GM23338 (cell line): ENCODE measurements around the gene XRCC5. TPM values are rescaled to one million over a fixed set of nuclear protein-coding genes. Genes with fewer than 3 reads are reported as not detected.

ENCODE experiments used
- ATAC-seq: fragments of 200-7000 bp; cut with Tn5 transposase; 3 replicates; pipeline ENCODE4 v1.9.1; 2020
- DNase-seq: peaks from one replicate; pipeline ENCODE4 v3.0.0-alpha.2; 2015; ENCODE audit warnings: low spot score
- H2AFZ ChIP-seq: fragments of 200-600 bp; sonication (generic); 2 replicates; pipeline ENCODE4 v1.8.0; 2016; ENCODE audit warnings: antibody characterized with exemption, mild to moderate bottlenecking, moderate library complexity
- H3F3A ChIP-seq: fragments of 200-600 bp; sonication (generic); replicated peaks from 2 replicates; pipeline ENCODE4 v1.8.0; 2017; ENCODE audit warnings: antibody characterized with exemption, mixed run types, low read depth
- H3K27ac ChIP-seq: fragments of 200-600 bp; sonication (generic); 2 replicates; pipeline ENCODE4 v1.6.1; 2016; ENCODE audit warnings: low read depth
- H3K27me3 ChIP-seq: fragments of 200-600 bp; sonication (generic); 2 replicates; pipeline ENCODE4 v1.8.0; 2016; ENCODE audit warnings: mild to moderate bottlenecking, mixed run types, moderate library complexity; ENCODE audit not compliant: insufficient read depth
- H3K36me3 ChIP-seq: fragments of 200-600 bp; sonication (generic); 2 replicates; pipeline ENCODE4 v1.8.0; 2016; ENCODE audit warnings: mild to moderate bottlenecking; ENCODE audit not compliant: insufficient read depth
- H3K4me1 ChIP-seq: fragments of 200-600 bp; sonication (generic); 2 replicates; pipeline ENCODE4 v1.8.0; 2016; ENCODE audit warnings: mild to moderate bottlenecking, moderate library complexity; ENCODE audit not compliant: insufficient read depth
- H3K4me2 ChIP-seq: fragments of 200-600 bp; sonication (generic); 2 replicates; pipeline ENCODE4 v1.7.1; 2017; ENCODE audit warnings: mixed run types
- H3K4me3 ChIP-seq: fragments of 200-600 bp; sonication (generic); 2 replicates; pipeline ENCODE4 v1.6.1; 2016; ENCODE audit warnings: mixed run types
- H3K79me2 ChIP-seq: fragments of 200-600 bp; sonication (generic); replicated peaks from 2 replicates; pipeline ENCODE4 v1.8.0; 2017; ENCODE audit warnings: mild to moderate bottlenecking; ENCODE audit not compliant: insufficient read depth
- H3K9me2 ChIP-seq: fragments of 200-600 bp; sonication (generic); 2 replicates; pipeline ENCODE4 v1.8.0; 2017; ENCODE audit not compliant: insufficient read depth
- H4K20me1 ChIP-seq: fragments of 200-600 bp; sonication (generic); replicated peaks from 2 replicates; pipeline ENCODE4 v1.8.0; 2017; ENCODE audit warnings: mild to moderate bottlenecking; ENCODE audit not compliant: insufficient read depth
- H3K27ac Mint-ChIP-seq: 2 replicates; pipeline ENCODE4 v1.8.0; 2020; ENCODE audit warnings: inconsistent platforms, mild to moderate bottlenecking, moderate library complexity, mixed read lengths
- H3K27me3 Mint-ChIP-seq: 3 replicates; pipeline ENCODE4 v1.8.0; 2022; ENCODE audit warnings: low read depth, mild to moderate bottlenecking, moderate library complexity, mixed read lengths, inconsistent platforms; ENCODE audit not compliant: insufficient read depth, poor library complexity
- H3K36me3 Mint-ChIP-seq: 3 replicates; pipeline ENCODE4 v1.8.0; 2021; ENCODE audit warnings: low read depth, mild to moderate bottlenecking, inconsistent platforms, moderate library complexity, mixed read lengths
- H3K4me1 Mint-ChIP-seq: 3 replicates; pipeline ENCODE4 v1.8.0; 2020; ENCODE audit warnings: mild to moderate bottlenecking, inconsistent platforms, mixed read lengths
- H3K4me3 Mint-ChIP-seq: 3 replicates; pipeline ENCODE4 v1.8.0; 2021; ENCODE audit warnings: moderate library complexity, mild to moderate bottlenecking, inconsistent platforms, mixed read lengths
- H3K9me3 Mint-ChIP-seq: 3 replicates; pipeline ENCODE4 v1.8.0; 2020; ENCODE audit warnings: moderate library complexity, mild to moderate bottlenecking, inconsistent platforms, mixed read lengths
- CREB1 ChIP-seq: fragments of 250-450 bp; sonication (Bioruptor Pico); IDR thresholded peaks from 2 replicates; pipeline ENCODE4 v1.5.0; 2020; ENCODE audit warnings: low read depth, mild to moderate bottlenecking, moderate library complexity
- CTCF ChIP-seq, 2 experiments: fragments of 200-600 bp in 1 of 2; sonication (generic) in 1 of 2; conservative IDR thresholded peaks; 2 replicates each; pipeline versions ENCODE4 v1.5.1 to v1.6.1; 2016 to 2017; ENCODE audit warnings: antibody characterized with exemption in 2 of 2, low read depth in 2 of 2, mild to moderate bottlenecking in 2 of 2, moderate library complexity in 1 of 2
- ETS1 ChIP-seq: IDR thresholded peaks from 2 replicates; pipeline ENCODE4 v1.6.1; 2016; ENCODE audit warnings: antibody characterized with exemption
- EZH2 ChIP-seq: fragments of 200-600 bp; sonication (generic); IDR thresholded peaks from one replicate; pipeline ENCODE4 v1.8.0; 2017; ENCODE audit warnings: antibody characterized with exemption, mild to moderate bottlenecking, low read depth; ENCODE audit not compliant: unreplicated experiment
- EZH2phosphoT487 ChIP-seq: fragments of 200-600 bp; sonication (generic); IDR thresholded peaks from one replicate; pipeline ENCODE4 v1.8.1; 2018; ENCODE audit warnings: antibody characterized with exemption; ENCODE audit not compliant: unreplicated experiment
- JUNB ChIP-seq: IDR thresholded peaks from one replicate; pipeline ENCODE4 v1.6.1; 2016; ENCODE audit warnings: antibody characterized with exemption; ENCODE audit not compliant: unreplicated experiment
- NANOG ChIP-seq: IDR thresholded peaks from 2 replicates; pipeline ENCODE4 v1.6.1; 2016; ENCODE audit warnings: antibody characterized with exemption, borderline replicate concordance
- POLR2AphosphoS5 ChIP-seq: IDR thresholded peaks from 2 replicates; pipeline ENCODE4 v1.6.1; 2016; ENCODE audit warnings: antibody characterized with exemption, low read depth
- STAT1 ChIP-seq: IDR thresholded peaks from one replicate; pipeline ENCODE4 v1.6.1; 2016; ENCODE audit warnings: antibody characterized with exemption; ENCODE audit not compliant: unreplicated experiment
- ZNF462 ChIP-seq: fragments of 250-450 bp; sonication (Bioruptor Pico); IDR thresholded peaks from 2 replicates; pipeline ENCODE4 v1.5.0; 2020; ENCODE audit warnings: mild to moderate bottlenecking, moderate library complexity
- polyA plus RNA-seq: library from polyadenylated mRNA; unstranded; fragments of >200 nt; fragmentation: Nextera tagmentation; extraction: Ambion mirVana; gene quantifications from 2 replicates; pipeline ENCODE4 v1.2.1, GENCODE V29; 2016
- total RNA-seq: library from RNA; depleted of rRNA; stranded (reverse); fragments of >200 nt; shearing (Covaris generic); gene quantifications from 2 replicates; pipeline ENCODE4 v1.2.3, GENCODE V29; 2014

Gene XRCC5
- total and polyA plus RNA-seq, 2 experiments from 2014 or later, result 499 to 524 TPM

DNA sequence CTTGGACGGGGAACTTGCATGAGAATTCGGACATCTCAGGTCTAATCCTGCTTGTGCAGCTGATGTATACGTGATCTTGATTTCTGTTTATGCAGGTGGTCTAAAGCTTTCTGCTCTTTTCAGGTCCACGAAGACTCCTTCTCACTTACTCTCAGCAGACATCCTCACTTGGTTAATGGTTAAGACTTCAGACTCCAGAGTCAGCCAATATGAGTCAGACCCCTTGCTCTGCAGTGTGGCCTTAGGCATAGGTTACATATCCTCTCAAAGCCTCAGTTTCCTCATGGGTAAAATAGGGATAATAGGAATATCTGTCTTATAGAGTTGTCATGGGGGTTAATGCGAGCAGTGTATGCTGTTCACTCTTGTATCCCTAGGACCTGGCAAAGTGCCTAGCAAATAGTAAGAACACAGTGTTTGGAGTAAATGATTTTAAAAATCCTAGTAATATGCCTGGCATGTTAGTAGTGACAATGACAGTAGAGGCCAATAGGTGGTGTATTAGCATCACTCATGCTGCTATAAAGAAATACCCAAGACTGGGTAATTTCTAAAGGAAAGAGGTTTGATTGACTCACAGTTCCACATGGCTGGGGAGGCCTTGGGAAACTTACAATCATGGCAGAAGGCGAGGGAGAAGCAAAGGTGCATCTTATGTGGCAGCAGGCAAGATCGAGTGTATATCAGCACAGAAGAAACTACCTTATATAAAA, 42.3 kb downstream of the XRCC5 start (continued):
- TF ChIP-seq JUNB (no peak), ETS1 (no peak), POLR2AphosphoS5 (no peak), EZH2phosphoT487 (no peak), CTCF (conservative IDR thresholded peaks at IDR 0.05; ENCODE audit: low read depth in 2 of 2) (no peak), CREB1 (CRISPR knock-in tag) (no peak)

DNA sequence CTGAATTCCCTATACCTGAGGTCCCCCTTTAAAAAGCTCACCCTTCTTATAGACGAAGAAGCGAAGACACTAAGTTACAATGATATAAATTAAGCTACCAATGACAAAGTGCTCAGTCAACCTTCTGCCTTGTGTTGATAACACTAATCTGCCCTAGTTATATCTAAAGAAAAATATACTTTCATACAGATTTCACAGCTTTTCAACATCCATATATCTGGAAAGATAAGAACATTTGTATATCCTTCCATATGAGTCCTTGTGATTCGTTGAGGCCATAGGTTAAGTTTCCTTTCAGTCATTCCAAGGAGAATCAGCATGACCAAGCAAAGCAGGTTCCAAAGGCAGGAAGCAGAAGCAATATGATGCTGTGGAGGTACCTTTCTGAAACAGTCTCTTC, 46.8 kb downstream of the XRCC5 start:
- Histone ChIP-seq H3K27me3 (no peaks in the 10 kb centered on the region), H3K9me2 (no peaks in the 10 kb centered on the region), H3K4me2 (no peak overlapping the region), H3F3A (peaks cover 10% of the 10 kb centered on the region), H3K36me3 (peaks cover 72% of the 10 kb centered on the region), H3K4me1 (no peaks in the 10 kb centered on the region), H3K79me2 (peaks cover 80% of the 10 kb centered on the region), H3K27ac (peak overlapping the region; percentile 74; the same call in 1 of the 2 replicates), H4K20me1 (peaks cover 43% of the 10 kb centered on the region), H3K4me3 (no peak overlapping the region), H2AFZ (no peak overlapping the region)
- H3K36me3 Mint-ChIP-seq, result peaks cover 90% of the 10 kb centered on the region
- TF ChIP-seq NANOG, result no peak
- no peak for TF ChIP-seq EZH2
- H3K27me3 Mint-ChIP-seq, result peaks cover 2% of the 10 kb centered on the region
- H3K4me3 Mint-ChIP-seq, result no peak overlapping the region
- no peaks in the 10 kb centered on the region for H3K4me1 Mint-ChIP-seq
- H3K27ac Mint-ChIP-seq, result no peak overlapping the region; the same call in 1 of the 2 replicates
- ATAC-seq (no peak), DNase-seq (no peak)
- no peaks in the 10 kb centered on the region for H3K9me3 Mint-ChIP-seq

DNA sequence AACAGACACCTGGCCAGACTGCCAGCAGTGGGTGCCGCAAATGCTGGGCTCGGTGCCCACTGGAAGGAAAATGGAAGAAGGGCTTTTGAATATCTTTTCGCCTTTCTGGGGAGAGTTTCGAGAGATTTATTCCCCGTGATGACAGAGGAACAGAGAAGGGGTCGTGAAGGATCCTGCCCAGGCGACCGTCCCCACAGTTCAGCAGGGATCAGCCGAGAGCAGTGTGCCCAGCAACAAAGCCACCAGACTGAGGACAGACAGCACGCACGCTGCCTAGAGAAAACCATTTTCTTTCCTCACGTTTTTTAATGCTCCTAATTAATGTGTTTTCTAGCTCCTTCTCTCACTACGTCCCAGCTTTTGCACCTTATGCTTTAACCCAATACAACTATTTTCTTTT, 47.7 kb downstream of the XRCC5 start:
- peak overlapping the region; percentile 74; the same call in 1 of the 2 replicates for H3K27ac ChIP-seq
- ATAC-seq, result peak; percentile 60; the same call in 2 of the 3 replicates
- Mint-ChIP-seq H3K27me3 (peaks cover 2% of the 10 kb centered on the region), H3K36me3 (peaks cover 90% of the 10 kb centered on the region), H3K4me1 (no peaks in the 10 kb centered on the region), H3K9me3 (no peaks in the 10 kb centered on the region), H3K4me3 (no peak overlapping the region), H3K27ac (peak overlapping the region; percentile 84)
- DNase-seq, result no peak
- no peaks in the 10 kb centered on the region for H3K4me1 ChIP-seq
- peaks cover 7% of the 10 kb centered on the region; the same call in 1 of the 2 replicates for H3F3A ChIP-seq
- H3K27me3 ChIP-seq, result no peaks in the 10 kb centered on the region
- no peaks in the 10 kb centered on the region for H3K9me2 ChIP-seq
- H3K4me3 ChIP-seq, result no peak overlapping the region
- H4K20me1 ChIP-seq, result peaks cover 35% of the 10 kb centered on the region
- H3K79me2 ChIP-seq, result peaks cover 73% of the 10 kb centered on the region
- peaks cover 74% of the 10 kb centered on the region for H3K36me3 ChIP-seq
- no peak overlapping the region for H3K4me2 ChIP-seq
- H2AFZ ChIP-seq, result no peak overlapping the region
- TF ChIP-seq EZH2phosphoT487, result no peak
- TF ChIP-seq CREB1 (CRISPR knock-in tag), result no peak
- no peak for TF ChIP-seq ZNF462 (CRISPR knock-in tag)
- no peak for TF ChIP-seq NANOG
- no peak for TF ChIP-seq STAT1
